T-helper 2 cell treated with Interferon-gamma antibody and Interleukin-4, amounts not matched to agents 5 μg/mL and 100 μg/mL, for 36 hours (primary cell): ENCODE results near the gene ITGA5.

ENCODE experiments used
- DNase-seq: peaks from one replicate; pipeline ENCODE4 v3.0.0; 2021; ENCODE audit warnings: low spot score
- H3K27ac Mint-ChIP-seq: one replicate; pipeline ENCODE4 v1.8.0; 2021; ENCODE audit warnings: mild to moderate bottlenecking, mixed read lengths
- H3K27me3 Mint-ChIP-seq: one replicate; pipeline ENCODE4 v1.8.0; 2021; ENCODE audit warnings: low read depth, mixed read lengths
- H3K36me3 Mint-ChIP-seq: one replicate; pipeline ENCODE4 v1.8.0; 2021; ENCODE audit warnings: low read depth, mixed read lengths
- H3K4me1 Mint-ChIP-seq: one replicate; pipeline ENCODE4 v1.8.0; 2021; ENCODE audit warnings: low read depth, mixed read lengths
- H3K4me3 Mint-ChIP-seq: one replicate; pipeline ENCODE4 v1.8.0; 2022; ENCODE audit warnings: mild to moderate bottlenecking, moderate library complexity, mixed read lengths
- H3K9me3 Mint-ChIP-seq: one replicate; pipeline ENCODE4 v1.8.0; 2021; ENCODE audit warnings: mixed read lengths

Gene ITGA5

GRCh38 chr12:54383041-54383609, 35.9 kb downstream of the ITGA5 start:
- Mint-ChIP-seq H3K9me3 (no peaks in the 10 kb centered on the region), H3K27me3 (no peaks in the 10 kb centered on the region), H3K4me3 (no peak overlapping the region), H3K36me3 (no peaks in the 10 kb centered on the region), H3K4me1 (peaks cover 5% of the 10 kb centered on the region), H3K27ac (peak overlapping the region; percentile 38)
- DNase-seq: peak; percentile 37

DNA sequence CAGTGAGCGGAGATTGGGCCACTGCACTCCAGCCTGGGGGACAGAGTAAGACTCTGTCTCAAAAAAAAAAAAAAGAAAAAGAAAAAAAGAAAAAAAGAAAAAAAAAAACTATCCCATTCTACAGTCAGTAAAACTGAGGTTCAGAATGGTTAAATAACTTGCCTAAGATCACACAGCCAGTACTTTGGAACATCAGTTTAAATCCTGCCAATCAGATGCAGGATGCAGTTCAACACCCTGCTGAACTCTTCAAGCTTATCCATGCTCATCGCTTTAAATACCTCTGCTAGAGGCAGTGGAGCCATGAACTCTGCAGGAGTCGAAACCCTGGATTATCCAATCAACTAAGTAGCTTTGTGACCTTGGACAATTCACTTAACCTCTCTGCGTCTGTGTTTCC, 37.9 kb downstream of the ITGA5 start:
- H3K36me3 Mint-ChIP-seq: no peaks in the 10 kb centered on the region
- H3K4me3 Mint-ChIP-seq: no peak overlapping the region
- no peak for DNase-seq
- peaks cover 5% of the 10 kb centered on the region for H3K4me1 Mint-ChIP-seq
- peaks cover 2% of the 10 kb centered on the region for H3K27me3 Mint-ChIP-seq
- no peaks in the 10 kb centered on the region for H3K9me3 Mint-ChIP-seq
- no peak overlapping the region for H3K27ac Mint-ChIP-seq

GRCh38 chr12:54379398-54380201, 39.5 kb downstream of the ITGA5 start:
- DNase-seq: peak; percentile 85
- no peak overlapping the region for H3K27ac Mint-ChIP-seq
- H3K4me3 Mint-ChIP-seq: peak overlapping the region; percentile 78
- H3K9me3 Mint-ChIP-seq: no peaks in the 10 kb centered on the region
- H3K4me1 Mint-ChIP-seq: peaks cover 5% of the 10 kb centered on the region
- H3K27me3 Mint-ChIP-seq: peaks cover 2% of the 10 kb centered on the region
- no peaks in the 10 kb centered on the region for H3K36me3 Mint-ChIP-seq

GRCh38 chr12:54378796-54379397, 40.2 kb downstream of the ITGA5 start:
- DNase-seq: no peak
- Mint-ChIP-seq H3K36me3 (no peaks in the 10 kb centered on the region), H3K4me1 (peaks cover 5% of the 10 kb centered on the region), H3K4me3 (peak overlapping the region; percentile 78), H3K27me3 (peaks cover 2% of the 10 kb centered on the region), H3K9me3 (no peaks in the 10 kb centered on the region), H3K27ac (no peak overlapping the region)

- Mint-ChIP-seq H3K4me3 (peak overlapping the region; percentile 54), H3K27me3 (peaks cover 2% of the 10 kb centered on the region), H3K4me1 (peaks cover 7% of the 10 kb centered on the region), H3K36me3 (no peaks in the 10 kb centered on the region), H3K9me3 (no peaks in the 10 kb centered on the region), H3K27ac (no peak overlapping the region)
- no peak for DNase-seq
Measured at GRCh38 chr12:54377797-54378515, 41.1 kb downstream of the ITGA5 start.

GRCh38 chr12:54377007-54377406, 42.1 kb downstream of the ITGA5 start:
- no peaks in the 10 kb centered on the region for H3K9me3 Mint-ChIP-seq
- no peak overlapping the region for H3K4me3 Mint-ChIP-seq
- DNase-seq: no peak
- peaks cover 2% of the 10 kb centered on the region for H3K27me3 Mint-ChIP-seq
- H3K36me3 Mint-ChIP-seq: no peaks in the 10 kb centered on the region
- no peak overlapping the region for H3K27ac Mint-ChIP-seq
- peaks cover 7% of the 10 kb centered on the region for H3K4me1 Mint-ChIP-seq

DNA sequence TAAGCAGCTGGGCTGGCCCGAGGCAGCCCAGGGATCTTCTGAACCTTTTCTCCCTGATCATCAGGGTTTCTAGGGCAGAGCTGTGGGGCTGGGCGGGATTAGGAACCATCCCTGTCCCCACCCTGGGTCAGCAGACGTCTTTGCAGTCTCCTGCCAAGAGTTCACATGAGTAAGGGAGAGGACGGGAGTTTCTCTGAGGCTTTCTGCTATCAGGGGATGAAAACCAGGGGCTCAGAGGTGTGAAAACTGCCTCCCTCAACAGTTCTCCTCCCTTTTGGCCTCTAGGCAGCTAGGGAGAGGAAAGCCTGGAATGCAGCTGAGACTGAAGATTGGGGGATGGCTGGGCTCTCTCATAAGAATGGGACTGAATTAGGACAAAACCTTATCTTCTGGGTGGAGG, 42.5 kb downstream of the ITGA5 start:
- peaks cover 2% of the 10 kb centered on the region for H3K27me3 Mint-ChIP-seq
- H3K36me3 Mint-ChIP-seq: no peaks in the 10 kb centered on the region
- H3K27ac Mint-ChIP-seq: no peak overlapping the region
- no peaks in the 10 kb centered on the region for H3K9me3 Mint-ChIP-seq
- peaks cover 8% of the 10 kb centered on the region for H3K4me1 Mint-ChIP-seq
- DNase-seq: no peak
- no peak overlapping the region for H3K4me3 Mint-ChIP-seq

GRCh38 chr12:54375259-54375579, 43.8 kb downstream of the ITGA5 start:
- DNase-seq: no peak
- Mint-ChIP-seq H3K27me3 (peaks cover 2% of the 10 kb centered on the region), H3K4me1 (peaks cover 8% of the 10 kb centered on the region), H3K27ac (no peak overlapping the region), H3K4me3 (no peak overlapping the region), H3K36me3 (no peaks in the 10 kb centered on the region), H3K9me3 (no peaks in the 10 kb centered on the region)

- Mint-ChIP-seq H3K4me1 (peaks cover 8% of the 10 kb centered on the region), H3K4me3 (no peak overlapping the region), H3K9me3 (no peaks in the 10 kb centered on the region), H3K27ac (no peak overlapping the region), H3K36me3 (no peaks in the 10 kb centered on the region), H3K27me3 (peaks cover 2% of the 10 kb centered on the region)
- DNase-seq: no peak
Measured at GRCh38 chr12:54374562-54375258, 44.4 kb downstream of the ITGA5 start.

GRCh38 chr12:54373649-54374561, 45.2 kb downstream of the ITGA5 start:
- Mint-ChIP-seq H3K27ac (no peak overlapping the region), H3K27me3 (peaks cover 2% of the 10 kb centered on the region), H3K9me3 (no peaks in the 10 kb centered on the region), H3K4me1 (peaks cover 9% of the 10 kb centered on the region), H3K36me3 (no peaks in the 10 kb centered on the region), H3K4me3 (no peak overlapping the region)
- DNase-seq: no peak

DNA sequence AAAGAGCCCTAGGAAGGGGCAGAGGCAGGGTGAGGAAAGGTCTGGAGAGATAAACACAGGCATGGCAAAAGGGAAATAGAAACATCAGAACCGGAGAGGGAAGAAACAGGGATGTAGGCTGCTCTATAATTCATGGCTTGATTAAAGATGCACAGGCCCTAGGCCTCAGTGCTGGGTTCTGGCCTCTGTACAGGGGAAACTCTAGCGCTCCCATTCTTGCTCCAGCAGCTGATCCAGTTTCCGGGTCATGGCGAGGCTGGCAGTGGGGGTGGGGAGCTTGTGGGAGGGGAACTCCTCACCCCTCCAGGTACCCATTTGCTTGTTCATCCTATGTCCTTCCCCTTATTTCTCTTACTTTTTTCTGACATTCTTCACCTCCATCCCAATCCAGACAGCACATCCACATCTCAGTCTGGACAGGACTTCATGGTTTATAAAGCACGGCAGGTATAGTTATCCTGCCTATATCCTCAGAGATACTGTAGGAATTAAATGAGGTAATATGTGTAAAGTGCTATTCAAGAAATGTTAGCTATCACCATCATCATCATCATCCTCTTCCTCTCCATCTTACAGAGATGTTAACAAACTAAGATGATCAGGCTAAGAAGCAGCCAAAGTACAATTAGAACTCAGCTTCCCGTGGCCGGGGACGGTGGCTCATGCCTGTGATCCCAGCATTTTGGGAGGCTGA, 46.8 kb downstream of the ITGA5 start:
- DNase-seq: no peak
- Mint-ChIP-seq H3K9me3 (no peaks in the 10 kb centered on the region), H3K4me3 (no peak overlapping the region), H3K36me3 (no peaks in the 10 kb centered on the region), H3K27me3 (peaks cover 5% of the 10 kb centered on the region), H3K27ac (peak overlapping the region; percentile 64), H3K4me1 (peaks cover 21% of the 10 kb centered on the region)

DNA sequence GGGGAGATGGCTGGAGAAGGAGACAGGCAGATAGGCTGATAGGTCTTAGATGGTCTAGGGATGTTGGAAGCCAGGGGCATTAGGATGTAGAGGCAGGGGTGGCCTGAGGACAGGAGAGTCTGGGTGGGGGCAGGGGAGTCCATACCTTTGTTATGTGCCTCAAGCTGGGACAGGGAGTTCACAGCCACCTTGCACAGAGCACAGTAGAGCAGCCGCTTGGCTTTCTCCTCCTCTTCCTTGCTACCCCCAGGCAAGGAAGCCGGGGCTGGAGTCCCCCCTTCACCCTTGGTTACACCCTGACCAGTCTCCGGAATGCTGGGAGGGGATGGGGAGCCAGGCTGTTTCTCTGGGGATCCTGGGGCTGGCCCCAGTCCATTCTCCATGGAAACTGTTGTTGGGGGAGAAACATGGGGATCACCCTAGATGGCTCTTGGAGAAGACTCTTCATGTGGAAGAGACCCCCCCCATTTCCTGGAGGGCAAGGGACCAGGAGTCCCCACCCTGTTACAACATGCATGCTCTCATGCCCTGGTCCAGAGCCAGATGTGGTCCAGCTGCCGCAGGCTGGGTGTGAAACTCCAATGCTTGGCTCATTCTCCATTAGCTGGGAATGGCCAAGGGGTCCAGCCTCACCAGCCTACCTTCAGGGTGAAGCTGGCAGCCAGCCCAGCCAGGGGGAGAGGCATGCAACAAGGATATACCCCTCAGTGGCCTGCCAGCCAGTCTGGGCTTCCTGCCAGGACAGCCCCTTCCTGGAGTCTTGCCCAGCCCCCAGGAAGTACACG, 47.5 kb downstream of the ITGA5 start:
- Mint-ChIP-seq H3K4me1 (peaks cover 21% of the 10 kb centered on the region), H3K27me3 (peaks cover 3% of the 10 kb centered on the region), H3K9me3 (no peaks in the 10 kb centered on the region), H3K4me3 (no peak overlapping the region), H3K36me3 (no peaks in the 10 kb centered on the region), H3K27ac (peak overlapping the region; percentile 64)
- DNase-seq: no peak
